NCI-H2227 (cell line): ENCODE results near the gene ZNF260.
A peak's percentile ranks its signal among the peaks of the same experiment; 100 is the strongest.
"Not testable (repeated sequence)": the region's sequence is repeated elsewhere in the genome, so short reads cannot be mapped to it uniquely, and the experiment has no call there.

Experiments
- DNase-seq: peaks from one replicate; lab custom pipeline; 2025; ENCODE audit not compliant: unreplicated experiment; lab: John Stamatoyannopoulos, UW

Gene ZNF260

DNA sequence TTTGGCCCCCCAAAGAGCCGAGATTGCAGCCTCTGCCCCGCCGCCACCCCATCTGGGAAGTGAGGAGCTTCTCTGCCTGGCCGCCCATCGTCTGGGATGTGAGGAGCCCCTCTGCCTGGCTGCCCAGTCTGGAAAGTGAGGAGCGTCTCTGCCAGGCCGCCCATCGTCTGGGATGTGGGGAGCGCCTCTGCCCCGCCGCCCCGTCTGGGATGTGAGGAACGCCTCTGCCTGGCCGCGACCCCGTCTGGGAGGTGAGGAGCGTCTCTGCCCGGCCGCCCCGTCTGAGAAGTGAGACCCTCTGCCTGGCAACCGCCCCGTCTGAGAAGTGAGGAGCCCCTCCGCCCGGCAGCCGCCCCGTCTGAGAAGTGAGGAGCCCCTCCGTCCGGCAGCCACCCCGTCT is 37.2 kb downstream of the ZNF260 start:
- DNase-seq = not testable (repeated sequence)

- DNase-seq = peak; percentile 86
Measured at GRCh38 chr19:36489920-36490415, 38.1 kb downstream of the ZNF260 start.

DNA sequence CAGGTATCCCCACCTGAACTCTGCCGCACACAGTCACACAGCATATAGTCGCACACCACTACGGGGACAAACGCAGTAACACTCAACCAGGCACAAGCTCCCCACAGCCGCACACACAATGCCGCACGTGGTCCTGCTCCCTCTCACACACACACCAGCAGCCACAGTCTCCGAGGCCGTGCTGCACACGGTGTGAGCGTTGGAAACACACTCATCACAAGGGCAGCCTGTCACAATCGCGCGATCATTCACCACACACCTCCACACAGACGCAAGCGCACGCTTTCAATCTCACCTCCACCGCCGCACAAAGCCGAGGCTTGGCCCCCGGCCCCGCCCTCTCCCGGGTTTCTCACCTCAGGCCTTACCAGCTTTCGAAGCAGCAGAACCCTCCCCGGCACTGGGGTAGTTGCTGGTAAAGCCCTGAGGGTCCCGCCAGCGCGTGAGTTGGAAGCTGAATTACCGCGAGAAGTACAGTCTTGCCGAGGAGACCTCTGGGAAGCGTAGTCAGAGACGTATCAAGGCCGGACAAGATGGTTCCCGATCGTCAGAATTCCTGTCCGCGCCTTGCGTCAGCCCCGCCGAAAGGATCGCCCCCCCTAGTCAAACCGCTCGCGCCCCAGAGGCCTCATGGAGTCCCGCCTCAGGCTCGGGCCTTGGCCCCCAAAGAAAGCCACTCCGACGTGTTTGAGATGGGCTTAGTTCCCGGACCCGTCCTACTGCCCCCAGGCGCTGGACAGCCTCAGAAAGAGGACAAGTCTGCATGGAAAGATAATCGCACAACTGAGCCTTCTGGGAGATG is 38.8 kb downstream of the ZNF260 start, which contains the start of gene ZNF566:
ZNF566 (minus strand) TSS at position 444 of the 802 bp plus-strand sequence. CDS start 13,004 bp downstream, outside the sequence.
- peak; percentile 95 for DNase-seq

GRCh38 chr19:36488846-36489117 is 39.3 kb downstream of the ZNF260 start:
- DNase-seq = peak; percentile 21

GRCh38 chr19:36488118-36488845 is 39.8 kb downstream of the ZNF260 start:
- DNase-seq = no peak

DNA sequence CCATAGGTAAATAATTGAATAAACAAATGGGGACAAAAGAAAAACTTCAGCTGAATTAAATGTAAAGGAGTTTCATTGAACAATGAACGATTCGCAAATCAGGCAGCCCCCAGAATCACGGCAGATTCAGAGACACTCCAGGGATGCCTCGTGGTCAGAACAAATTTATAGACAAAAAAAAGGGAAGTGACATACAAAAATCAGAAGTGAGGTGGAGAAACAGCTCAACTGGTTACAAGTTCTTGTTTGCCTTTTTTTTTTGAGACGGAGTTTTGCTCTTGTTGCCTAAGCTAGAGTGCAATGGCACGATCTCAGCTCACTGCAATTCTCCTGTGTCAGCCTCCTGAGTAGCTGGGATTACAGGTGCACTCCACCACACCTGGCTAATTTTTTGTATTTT is 44.4 kb downstream of the ZNF260 start:
- DNase-seq = no peak

DNA sequence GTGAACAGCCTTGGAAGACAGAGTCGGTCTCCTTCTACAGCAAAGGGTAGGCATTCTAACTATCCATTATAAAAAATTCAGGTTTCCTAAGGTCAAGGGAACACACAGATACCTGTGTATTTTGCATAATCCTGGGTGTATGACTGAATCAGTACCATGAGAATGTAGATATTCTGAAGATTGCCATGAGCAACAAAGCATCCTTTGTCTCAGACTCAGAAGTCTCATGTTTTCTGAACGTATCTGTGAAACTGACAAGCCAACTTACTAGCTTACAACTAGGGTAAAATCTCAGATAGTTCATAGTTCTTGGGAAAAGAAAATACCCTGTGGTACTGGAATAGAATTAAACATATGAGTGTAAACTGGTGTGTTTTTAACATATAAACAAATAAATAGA is 45.2 kb downstream of the ZNF260 start:
- no peak for DNase-seq
